Heart left ventricle (tissue), 16 donors: ENCODE results near the gene MAP2K5. TPM values are rescaled to one million over a fixed set of nuclear protein-coding genes. Genes with fewer than 3 reads are reported as not detected.

ENCODE experiments used
- ATAC-seq, 4 donors: fragments of 200-7000 bp; cut with Tn5 transposase; one replicate each; pipeline ENCODE4 v1.9.1; 2020 to 2022; ENCODE audit warnings: moderate library complexity in 4 of 4, mild to moderate bottlenecking in 3 of 4, moderate number of reproducible peaks in 1 of 4
- DNase-seq, 5 donors: peaks; one replicate each; pipeline ENCODE4 v3.0.0-alpha.2; 2020
- H3K27ac ChIP-seq, 12 donors: fragments of 200-600 bp; sonication (generic) in 4 of 12; one replicate each; pipeline versions ENCODE4 v1.5.0 to v1.8.0; 2016 to 2022; ENCODE audit warnings: mild to moderate bottlenecking in 2 of 12
- H3K27me3 ChIP-seq, 9 donors: fragments of 200-600 bp; sonication (generic) in 2 of 9; one replicate each; pipeline versions ENCODE4 v1.5.1 to v1.8.0; 2016 to 2022; ENCODE audit warnings: mild to moderate bottlenecking in 3 of 9
- H3K36me3 ChIP-seq, 9 donors: fragments of 200-600 bp; sonication (generic) in 2 of 9; one replicate each; pipeline versions ENCODE4 v1.5.0 to v1.8.0; 2018 to 2022; ENCODE audit warnings: mild to moderate bottlenecking in 2 of 9
- H3K4me1 ChIP-seq, 12 donors: fragments of 200-600 bp; sonication (generic) in 4 of 12; one replicate each; pipeline versions ENCODE4 v1.5.0 to v1.8.0; 2016 to 2022; ENCODE audit warnings: mild to moderate bottlenecking in 3 of 12
- H3K4me3 ChIP-seq, 12 donors: fragments of 200-600 bp; sonication (generic) in 4 of 12; one replicate each; pipeline versions ENCODE4 v1.5.0 to v1.8.0; 2017 to 2022; ENCODE audit warnings: mild to moderate bottlenecking in 9 of 12, moderate library complexity in 4 of 12
- H3K9me3 ChIP-seq, 12 donors: fragments of 200-600 bp; sonication (generic) in 4 of 12; one replicate each; pipeline versions ENCODE4 v1.5.0 to v1.8.0; 2016 to 2022; ENCODE audit warnings: mild to moderate bottlenecking in 1 of 12
- CTCF ChIP-seq, 12 donors: fragments of 200-600 bp; sonication (generic) in 4 of 12; IDR thresholded peaks; one replicate each; pipeline versions ENCODE4 v1.5.0 to v1.8.0; 2018 to 2022; ENCODE audit warnings: antibody characterized with exemption in 12 of 12, mild to moderate bottlenecking in 5 of 12
- POLR2A ChIP-seq, 2 donors: fragments of 450-650 bp; IDR thresholded peaks; one replicate each; pipeline ENCODE4 v1.6.1; 2017; ENCODE audit warnings: antibody characterized with exemption in 2 of 2, mild to moderate bottlenecking in 2 of 2, moderate library complexity in 2 of 2
- whole genome bisulfite sequencing, 4 donors: extraction: QIAGEN DNeasy Blood & Tissue Kit in 2 of 4; methylation state at CpG; one replicate each; pipeline versions ENCODE4 v1.1.5 to v1.1.7; 2013 to 2018; 5-methylcytosine and 5-hydroxymethylcytosine counted together
- intact Hi-C, 10 donors: fragments of 100-400 bp; cut with DNase I; formaldehyde crosslinking; loops; one replicate each; pipeline versions ENCODE4 v1.11.1 to v1.14.2; 2022
- polyA plus RNA-seq, 2 donors: library from polyadenylated mRNA; stranded (reverse); fragments of 200-250 nt; gene quantifications; one replicate each; pipeline ENCODE4 v1.2.3, GENCODE V29; 2013
- total RNA-seq, 9 donors: library from RNA; depleted of rRNA in 2 of 9; stranded (reverse); fragments of >200 nt in 2 of 9; fragmentation: NEBNext Ultra II Directional in 3 of 9; extraction: Animal tissue kit (Norgen Biotek cat#: 25700) in 3 of 9; gene quantifications; one replicate each; pipeline versions ENCODE4 v1.1.0 to v1.2.4, GENCODE V29; 2016 to 2023
- donor health status: ischemic (EF 13 %, LVEDD 7.1; RV severe dilation, severe dysfunction).
- donor health status: healthy with polysubstance abuse.
- donor health status: DM: no; HTN: yes; CAD: no.
- donor health status: DM: no; HTN: no; CAD: no.
- donor health status: ischemic (EF 25% LVEDD 6.9; RV normal size, moderate dysfunction).
- donor health status: ischemic (EF 25% LVEDD 5.7; RV mildly dilated, moderate dysfunction).
- donor health status: healthy.
- donor health status: DM: yes; HTN: yes; CAD: no.
- donor health status: ischemic (EF 35%, LVEDD 5.7; RV mildly dilated, moderate dysfunction).
- donor health status: nonischemic (EF 11% LVEDD 7.7; RV severe dilation, severe dysfunction).
- donor health status: DM: yes; HTN: yes; CAD: no.
- donor health status: PGD.
- donor health status: ischemic (EF 29% LVEDD 5.4; RV normal size, mild dysfunction).
- donor health status: nonischemic (EF 23%, LVEDD 6.1; RV moderate dilation, normal function).

Gene MAP2K5
- total and polyA plus RNA-seq, 11 donors = 8.1 to 32.0 (median 19.1) TPM

- H3K27me3 ChIP-seq = no peaks in the 10 kb centered on the region
- H3K4me3 ChIP-seq = no peak overlapping the region
- peaks cover 0 to 17% (median 0%) of the 10 kb centered on the region in 9 donors for H3K36me3 ChIP-seq
- H3K9me3 ChIP-seq = no peaks in the 10 kb centered on the region
- intact Hi-C loops = no loop called here
- no peak for TF ChIP-seq POLR2A (IDR thresholded peaks at IDR 0.05)
- TF ChIP-seq CTCF (IDR thresholded peaks at IDR 0.05) = no peak
- H3K27ac ChIP-seq = no peak overlapping the region
- WGBS, 4 donors = 94 to 96% (median 96%) methylated on average over 4 of the region's 4 CpGs
- ATAC-seq (no peak), DNase-seq (no peak)
- H3K4me1 ChIP-seq = no peaks in the 10 kb centered on the region
These were observed 244.1 kb downstream of the MAP2K5 start for GRCh38 chr15:67786646-67787045.

- no peaks in the 10 kb centered on the region for H3K4me1 ChIP-seq
- peaks cover 0 to 2% (median 0%) of the 10 kb centered on the region in 12 donors for H3K9me3 ChIP-seq
- H3K27me3 ChIP-seq = no peaks in the 10 kb centered on the region
- H3K36me3 ChIP-seq = peaks cover 0 to 8% (median 0%) of the 10 kb centered on the region in 9 donors
- DNase-seq (no peak), ATAC-seq (no peak)
- H3K27ac ChIP-seq = no peak overlapping the region
- TF ChIP-seq POLR2A (IDR thresholded peaks at IDR 0.05) (no peak), CTCF (IDR thresholded peaks at IDR 0.05) (no peak)
- H3K4me3 ChIP-seq = no peak overlapping the region
- intact Hi-C loops = no loop called here
These were observed 246.5 kb downstream of the MAP2K5 start for GRCh38 chr15:67788986-67789385.

DNA sequence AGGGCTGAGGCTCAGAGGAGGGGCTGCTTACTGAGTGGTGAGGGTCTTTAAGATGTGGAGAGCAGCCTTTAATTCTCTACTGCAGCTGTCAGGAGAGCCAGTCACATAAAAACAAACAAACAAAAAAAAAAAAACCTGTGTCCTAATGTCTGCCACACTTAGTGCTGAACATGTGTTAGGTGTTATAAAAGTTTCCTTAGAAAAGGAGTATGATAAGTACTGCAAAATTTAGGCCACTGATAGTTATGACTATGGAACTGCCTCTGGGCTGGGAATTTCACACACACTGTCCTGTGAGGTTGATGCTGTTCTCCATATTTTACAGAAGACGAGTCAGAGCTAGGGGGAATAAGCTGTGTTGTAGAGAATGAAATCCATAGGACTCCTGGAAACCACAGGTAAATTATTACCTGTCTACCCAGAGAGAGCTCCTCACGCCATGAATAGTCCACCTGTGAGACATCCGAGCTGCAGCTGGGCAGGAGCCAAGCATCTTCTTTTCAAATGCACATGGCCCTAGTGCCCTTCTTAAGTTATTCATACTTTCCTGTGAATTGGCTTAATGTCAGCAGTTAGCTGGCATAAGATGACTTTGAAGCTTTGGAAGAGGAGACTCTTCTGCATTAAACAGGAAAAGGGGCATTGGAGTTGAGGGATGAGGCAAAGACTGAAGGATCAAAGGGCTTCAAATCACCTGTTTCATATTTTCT is 248.3 kb downstream of the MAP2K5 start:
- H3K4me3 ChIP-seq = no peak overlapping the region
- intact Hi-C loops = no loop called here
- ATAC-seq (no peak), DNase-seq (no peak)
- no peak for TF ChIP-seq POLR2A (IDR thresholded peaks at IDR 0.05)
- TF ChIP-seq CTCF (IDR thresholded peaks at IDR 0.05) = no peak
- H3K27me3 ChIP-seq = no peaks in the 10 kb centered on the region
- H3K9me3 ChIP-seq = peaks cover 0 to 20% (median 0%) of the 10 kb centered on the region in 12 donors
- H3K27ac ChIP-seq = no peak overlapping the region
- no peaks in the 10 kb centered on the region for H3K4me1 ChIP-seq
- no peaks in the 10 kb centered on the region for H3K36me3 ChIP-seq
- 94 to 98% (median 95%) methylated on average over 3 of the region's 3 CpGs for WGBS, 4 donors

- Histone ChIP-seq H3K4me1 (peaks cover 0 to 11% (median under 1%) of the 10 kb centered on the region in 12 donors), H3K27me3 (no peaks in the 10 kb centered on the region), H3K9me3 (peaks cover 0 to 21% (median 0%) of the 10 kb centered on the region in 12 donors), H3K4me3 (no peak overlapping the region), H3K36me3 (no peaks in the 10 kb centered on the region), H3K27ac (no peak overlapping the region)
- DNase-seq = no peak
- TF ChIP-seq CTCF (IDR thresholded peaks at IDR 0.05) (no peak), POLR2A (IDR thresholded peaks at IDR 0.05) (no peak)
- ATAC-seq = no peak
- WGBS, 4 donors = 84 to 96% (median 92%) methylated on average over 8 of the region's 8 CpGs
- intact Hi-C loops = no loop called here
These were observed 249.9 kb downstream of the MAP2K5 start for GRCh38 chr15:67792250-67792942.
